GM19023 (cell line): ENCODE measurements around the gene TMCC2.

Experiments used
- ATAC-seq: cut with Tn5 transposase; IDR thresholded peaks from one replicate; pipeline ENCODE4 v1.9.1; 2021; ENCODE audit warnings: mild to moderate bottlenecking, moderate library complexity; ENCODE audit not compliant: unreplicated experiment

The TMCC2 gene

GRCh38 chr1:205319081-205320018 lies 91.6 kb downstream of the TMCC2 start:
- ATAC-seq: no peak

GRCh38 chr1:205321162-205321958 lies 93.6 kb downstream of the TMCC2 start, which contains the start of gene NUAK2:
NUAK2 (minus strand) TSS chr1:205321745; CDS start chr1:205321628, 117 bp downstream.
- ATAC-seq: no peak

- no peak for ATAC-seq
Observed at GRCh38 chr1:205321959-205322283, 94.2 kb downstream of the TMCC2 start.
